Memory B cell (primary cell): ENCODE results near the gene CAND2.
"Not testable (repeated sequence)": the region's sequence is repeated elsewhere in the genome, so short reads cannot be mapped to it uniquely, and the experiment has no call there.

Source experiments
- ATAC-seq: fragments of 150-1000 bp; cut with Tn5 transposase; 2 replicates; pipeline ENCODE4 v1.10.0; 2021; ENCODE audit warnings: low read depth, mild to moderate bottlenecking, moderate library complexity
- DNase-seq, 2 donors: peaks; one replicate each; pipeline ENCODE4 v3.0.0; 2022; ENCODE audit warnings: low spot score in 2 of 2
- H3K27ac Mint-ChIP-seq: one replicate; pipeline ENCODE4 v1.8.0; 2022; ENCODE audit warnings: mild to moderate bottlenecking, moderate library complexity, mixed read lengths
- H3K27me3 Mint-ChIP-seq: one replicate; pipeline ENCODE4 v1.8.0; 2022; ENCODE audit warnings: mixed read lengths
- H3K36me3 Mint-ChIP-seq: one replicate; pipeline ENCODE4 v1.8.0; 2022; ENCODE audit warnings: mild to moderate bottlenecking, mixed read lengths
- H3K4me1 Mint-ChIP-seq: one replicate; pipeline ENCODE4 v1.8.0; 2022; ENCODE audit warnings: mixed read lengths
- H3K4me3 Mint-ChIP-seq: one replicate; pipeline ENCODE4 v1.8.0; 2022; ENCODE audit warnings: mild to moderate bottlenecking, moderate library complexity, mixed read lengths
- H3K9me3 Mint-ChIP-seq: one replicate; pipeline ENCODE4 v1.8.0; 2022; ENCODE audit warnings: mixed read lengths

CAND2 gene

GRCh38 chr3:12879191-12879815 lies 82.8 kb downstream of the CAND2 start:
- ATAC-seq = no peak
- H3K4me1 Mint-ChIP-seq = peaks cover 7% of the 10 kb centered on the region
- H3K27ac Mint-ChIP-seq = no peak overlapping the region
- H3K27me3 Mint-ChIP-seq = no peaks in the 10 kb centered on the region
- H3K36me3 Mint-ChIP-seq = no peaks in the 10 kb centered on the region
- no peak for DNase-seq
- no peaks in the 10 kb centered on the region for H3K9me3 Mint-ChIP-seq
- H3K4me3 Mint-ChIP-seq = no peak overlapping the region

- H3K27me3 Mint-ChIP-seq, DNase-seq, H3K9me3 Mint-ChIP-seq, H3K36me3 Mint-ChIP-seq: not testable (repeated sequence)
- peak overlapping the region; percentile 84 for H3K27ac Mint-ChIP-seq
- H3K4me1 Mint-ChIP-seq = peaks cover 21% of the 10 kb centered on the region
- H3K4me3 Mint-ChIP-seq = peak overlapping the region; percentile 76
- peak; percentile 75 for ATAC-seq
These were observed 85.4 kb downstream of the CAND2 start for GRCh38 chr3:12881858-12882257.

GRCh38 chr3:12882336-12883310 lies 86.1 kb downstream of the CAND2 start:
- H3K4me1 Mint-ChIP-seq = peaks cover 27% of the 10 kb centered on the region
- no peak for DNase-seq
- peak overlapping the region; percentile 76 for H3K4me3 Mint-ChIP-seq
- H3K27ac Mint-ChIP-seq = peak overlapping the region; percentile 84
- no peaks in the 10 kb centered on the region for H3K9me3 Mint-ChIP-seq
- H3K27me3 Mint-ChIP-seq = peaks cover 2% of the 10 kb centered on the region
- H3K36me3 Mint-ChIP-seq = no peaks in the 10 kb centered on the region
- ATAC-seq = no peak

- peaks cover 2% of the 10 kb centered on the region for H3K27me3 Mint-ChIP-seq
- H3K4me3 Mint-ChIP-seq = peak overlapping the region; percentile 19
- peaks cover 27% of the 10 kb centered on the region for H3K4me1 Mint-ChIP-seq
- no peaks in the 10 kb centered on the region for H3K36me3 Mint-ChIP-seq
- ATAC-seq = no peak
- H3K9me3 Mint-ChIP-seq = no peaks in the 10 kb centered on the region
- H3K27ac Mint-ChIP-seq = no peak overlapping the region
- DNase-seq = no peak
These were observed 87.8 kb downstream of the CAND2 start for GRCh38 chr3:12884186-12884680.
